OCI-M2 (cell line): ENCODE results near the gene OSBPL5.

Source experiments
- DNase-seq: peaks from one replicate; lab custom pipeline; 2025; ENCODE audit not compliant: unreplicated experiment; lab: John Stamatoyannopoulos, UW

Gene OSBPL5

GRCh38 chr11:3058753-3059664 lies 106.1 kb downstream of the OSBPL5 start:
- peak; percentile 34 for DNase-seq

- peak; percentile 48 for DNase-seq
Observed at GRCh38 chr11:3057069-3057963, 107.8 kb downstream of the OSBPL5 start, which contains the start of gene CARS1. TSS of gene CARS1 (minus strand) at chr11:3057423. CDS start at chr11:3057367, 56 bp downstream.

GRCh38 chr11:3056296-3057068 lies 108.6 kb downstream of the OSBPL5 start:
- no peak for DNase-seq

- no peak for DNase-seq
Observed at GRCh38 chr11:3055891-3056290, 109.2 kb downstream of the OSBPL5 start.

- no peak for DNase-seq
Observed at GRCh38 chr11:3052567-3052966, 112.5 kb downstream of the OSBPL5 start.

- no peak for DNase-seq
Observed at GRCh38 chr11:3052109-3052479, 113.0 kb downstream of the OSBPL5 start.

- no peak for DNase-seq
Observed at GRCh38 chr11:3051196-3052108, 113.7 kb downstream of the OSBPL5 start.

- DNase-seq, result no peak
Observed at GRCh38 chr11:3050386-3051195, 114.5 kb downstream of the OSBPL5 start.

GRCh38 chr11:3049430-3050243 lies 115.5 kb downstream of the OSBPL5 start:
- DNase-seq, result no peak

- no peak for DNase-seq
Observed at GRCh38 chr11:3047637-3048036, 117.5 kb downstream of the OSBPL5 start.

- DNase-seq, result no peak
Observed at GRCh38 chr11:3046641-3047040, 118.5 kb downstream of the OSBPL5 start.

GRCh38 chr11:3046190-3046589 lies 118.9 kb downstream of the OSBPL5 start:
- no peak for DNase-seq

- DNase-seq, result no peak
Observed at GRCh38 chr11:3044915-3045314, 120.2 kb downstream of the OSBPL5 start.

GRCh38 chr11:3044004-3044403 lies 121.1 kb downstream of the OSBPL5 start:
- no peak for DNase-seq

GRCh38 chr11:3043315-3043871 lies 121.7 kb downstream of the OSBPL5 start:
- no peak for DNase-seq

GRCh38 chr11:3042496-3043314 lies 122.4 kb downstream of the OSBPL5 start:
- DNase-seq, result no peak
